ENCODE data around the gene HDAC9.

DNA sequence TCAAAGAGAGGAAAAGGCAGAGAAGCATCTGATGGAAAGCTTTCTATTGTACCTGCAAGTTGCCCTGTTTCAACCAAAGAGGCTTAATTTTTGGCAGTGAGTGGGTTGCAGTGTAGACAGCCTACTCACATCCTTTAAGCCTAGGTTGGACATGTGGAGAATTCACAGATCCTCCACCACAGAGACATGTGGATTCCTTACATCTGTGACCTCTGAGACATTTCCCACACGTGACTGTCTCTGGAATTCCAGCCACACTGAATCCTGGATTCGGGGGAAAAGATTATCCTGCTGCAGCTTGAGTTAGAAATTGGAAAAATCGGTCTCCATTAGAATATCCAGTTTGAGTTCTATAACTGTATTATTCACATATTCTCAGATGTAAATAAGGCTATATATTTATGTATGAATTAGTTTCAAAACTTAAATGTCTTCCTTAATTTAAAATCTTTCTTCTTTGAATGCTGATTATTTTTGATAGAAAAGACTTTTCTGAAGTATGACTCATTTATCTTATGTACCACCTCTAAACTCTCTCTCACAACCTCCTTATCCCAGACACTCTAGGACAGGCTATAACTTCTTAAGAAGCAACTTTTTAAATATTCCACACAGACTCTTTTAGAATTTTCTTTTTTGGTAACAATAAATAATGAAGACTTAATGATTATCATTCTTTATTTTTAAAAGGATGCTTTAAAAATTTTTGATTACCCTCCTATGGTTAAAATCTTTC, 498.6 kb downstream of the HDAC9 start:
- TF ChIP-seq POLR2AphosphoS5 (IDR thresholded peaks at IDR 0.05) (no peak), EP300 (IDR thresholded peaks at IDR 0.05) (no peak)
